Suprapubic skin (tissue), 4 donors: ENCODE data around the gene NR3C1. TPM values are rescaled to one million over a fixed set of nuclear protein-coding genes. Genes with fewer than 3 reads are reported as not detected.

Experiments
- DNase-seq, 2 donors: peaks; one replicate each; pipeline ENCODE4 v3.0.0-alpha.2; 2019; ENCODE audit warnings: low spot score in 2 of 2
- H3K27ac ChIP-seq: fragments of 200-600 bp; sonication (generic); one replicate; pipeline ENCODE4 v1.5.1; 2019
- H3K27me3 ChIP-seq: fragments of 200-600 bp; sonication (generic); one replicate; pipeline ENCODE4 v1.5.1; 2019
- H3K36me3 ChIP-seq: fragments of 200-600 bp; sonication (generic); one replicate; pipeline ENCODE4 v1.5.1; 2019
- H3K4me1 ChIP-seq: fragments of 200-600 bp; sonication (generic); one replicate; pipeline ENCODE4 v1.5.1; 2019
- H3K4me3 ChIP-seq: fragments of 200-600 bp; sonication (generic); one replicate; pipeline ENCODE4 v1.5.1; 2019; ENCODE audit warnings: mild to moderate bottlenecking
- H3K9me3 ChIP-seq: fragments of 200-600 bp; sonication (generic); one replicate; pipeline ENCODE4 v1.5.1; 2019
- CTCF ChIP-seq, 2 donors: fragments of 200-600 bp in 1 of 2; fragments of 450-650 bp in 1 of 2; sonication (generic) in 1 of 2; IDR thresholded peaks; one replicate each; pipeline ENCODE4 v1.5.1; 2016 to 2019; ENCODE audit warnings: antibody characterized with exemption in 2 of 2, mild to moderate bottlenecking in 1 of 2, moderate library complexity in 1 of 2
- EP300 ChIP-seq: sonication (generic); formaldehyde crosslinking; IDR thresholded peaks from one replicate; pipeline ENCODE4 v1.6.1; 2017; ENCODE audit warnings: antibody characterized with exemption
- POLR2A ChIP-seq, 2 donors: fragments of 450-650 bp; IDR thresholded peaks; one replicate each; pipeline ENCODE4 v1.6.1; 2017; ENCODE audit warnings: antibody characterized with exemption in 2 of 2, mild to moderate bottlenecking in 2 of 2, moderate library complexity in 2 of 2
- POLR2AphosphoS5 ChIP-seq, 3 donors: sonication (generic); formaldehyde crosslinking; IDR thresholded peaks; one replicate each; pipeline ENCODE4 v1.6.1; 2017; ENCODE audit warnings: antibody characterized with exemption in 3 of 3
- WGBS: methylation state at CpG from one replicate; pipeline ENCODE4 v1.1.5; 2018; 5-methylcytosine and 5-hydroxymethylcytosine counted together
- total RNA-seq, 4 donors: library from RNA; depleted of rRNA; stranded (reverse); fragments of >200 nt; gene quantifications; one replicate each; pipeline ENCODE4 v1.1.0, GENCODE V29; 2016

Gene NR3C1
- total RNA-seq, 4 donors from 2014 or later = 50.4 to 68.8 (median 56.5) TPM

- H3K9me3 ChIP-seq = no peaks in the 10 kb centered on the region
- WGBS = 74% methylated on average over 3 of the region's 3 CpGs
- TF ChIP-seq POLR2A (IDR thresholded peaks at IDR 0.05) = no peak
- TF ChIP-seq EP300 = no peak
- no peak for TF ChIP-seq POLR2AphosphoS5 (IDR thresholded peaks at IDR 0.05)
- TF ChIP-seq CTCF (IDR thresholded peaks at IDR 0.05) = no peak
- peaks cover 20% of the 10 kb centered on the region for H3K36me3 ChIP-seq
- H3K27ac ChIP-seq = no peak overlapping the region
- H3K4me3 ChIP-seq = no peak overlapping the region
- no peak for DNase-seq
- H3K4me1 ChIP-seq = peaks cover 37% of the 10 kb centered on the region
- no peaks in the 10 kb centered on the region for H3K27me3 ChIP-seq
These were observed 88.3 kb downstream of the NR3C1 start for GRCh38 chr5:143315214-143315613.

DNA sequence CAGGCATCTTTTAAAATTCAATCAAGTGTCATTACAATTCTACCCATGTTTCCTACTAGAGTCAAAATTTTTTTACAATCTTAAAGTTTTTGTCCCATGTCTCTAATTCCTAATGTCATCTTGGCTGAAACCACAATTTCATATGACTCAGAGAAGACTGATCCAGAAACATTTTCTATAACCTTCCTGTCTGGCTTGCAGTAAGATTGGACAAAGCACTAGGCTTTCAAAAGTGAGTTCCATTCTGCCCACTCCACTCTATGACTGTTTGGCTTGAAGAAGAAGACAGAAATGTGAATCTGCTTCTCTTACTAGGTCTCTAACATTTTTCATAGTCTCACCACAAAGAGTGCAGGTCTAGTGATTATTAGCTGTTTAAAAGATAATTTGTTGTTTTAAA is 88.8 kb downstream of the NR3C1 start:
- peaks cover 37% of the 10 kb centered on the region for H3K4me1 ChIP-seq
- no peaks in the 10 kb centered on the region for H3K27me3 ChIP-seq
- no peak for DNase-seq
- H3K9me3 ChIP-seq = no peaks in the 10 kb centered on the region
- no peak overlapping the region for H3K27ac ChIP-seq
- H3K36me3 ChIP-seq = peaks cover 25% of the 10 kb centered on the region
- H3K4me3 ChIP-seq = no peak overlapping the region
- TF ChIP-seq POLR2AphosphoS5 (IDR thresholded peaks at IDR 0.05) (no peak), EP300 (no peak), POLR2A (IDR thresholded peaks at IDR 0.05) (no peak), CTCF (IDR thresholded peaks at IDR 0.05) (no peak)

DNA sequence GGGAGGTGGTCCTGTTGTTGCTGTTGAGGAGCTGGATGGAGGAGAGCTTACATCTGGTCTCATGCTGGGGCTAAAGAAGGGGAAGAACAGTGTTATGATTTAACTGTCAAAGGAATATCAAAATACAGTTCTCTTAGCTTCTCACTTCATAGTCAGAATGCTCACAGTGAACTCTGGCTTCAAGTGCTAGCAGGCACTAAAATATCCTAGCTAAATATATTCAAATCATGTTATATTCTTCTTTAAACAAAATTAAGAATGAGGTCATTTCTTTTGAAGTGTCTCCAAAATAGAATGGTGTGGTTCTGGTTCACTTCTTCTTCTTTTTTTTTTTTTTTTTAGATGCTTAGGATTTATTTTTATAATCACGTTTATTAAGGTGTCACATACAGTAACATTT is 89.4 kb downstream of the NR3C1 start:
- no peak for DNase-seq
- no peaks in the 10 kb centered on the region for H3K9me3 ChIP-seq
- H3K4me1 ChIP-seq = peaks cover 37% of the 10 kb centered on the region
- peaks cover 31% of the 10 kb centered on the region for H3K36me3 ChIP-seq
- no peak overlapping the region for H3K4me3 ChIP-seq
- no peak overlapping the region for H3K27ac ChIP-seq
- no peaks in the 10 kb centered on the region for H3K27me3 ChIP-seq
- WGBS = 25% methylated on average over 1 of the region's 1 CpG
- TF ChIP-seq EP300 (no peak), POLR2A (IDR thresholded peaks at IDR 0.05) (no peak), POLR2AphosphoS5 (IDR thresholded peaks at IDR 0.05) (no peak), CTCF (IDR thresholded peaks at IDR 0.05) (no peak)

DNA sequence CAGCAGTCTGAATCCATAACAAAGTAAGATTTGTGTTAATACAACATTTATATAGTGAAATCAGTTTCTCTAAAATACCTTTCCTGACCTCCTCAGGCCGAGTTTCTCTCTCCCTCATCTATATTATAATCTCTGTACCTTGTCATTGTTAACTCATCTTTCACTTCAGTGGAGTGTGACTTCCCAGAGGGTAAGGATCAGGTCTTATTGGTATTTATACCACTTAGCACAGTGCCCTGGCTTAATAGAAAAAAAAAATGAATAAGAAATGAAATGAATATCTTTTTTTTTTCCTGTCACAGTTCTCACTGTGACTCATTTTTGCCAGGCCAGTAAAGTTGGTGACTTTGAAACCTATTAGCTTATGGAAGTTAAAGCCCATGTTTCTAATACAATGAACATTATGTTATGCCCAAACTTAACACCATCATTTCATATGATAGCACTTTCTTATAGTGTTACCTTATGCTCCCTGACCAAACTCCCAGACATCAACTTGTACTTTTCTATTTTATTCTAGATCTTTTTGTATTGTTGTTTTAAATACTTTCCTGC is 90.1 kb downstream of the NR3C1 start:
- WGBS = 67% methylated on average over 1 of the region's 1 CpG
- Histone ChIP-seq H3K9me3 (no peaks in the 10 kb centered on the region), H3K4me3 (no peak overlapping the region), H3K36me3 (peaks cover 38% of the 10 kb centered on the region), H3K4me1 (peaks cover 37% of the 10 kb centered on the region), H3K27me3 (no peaks in the 10 kb centered on the region), H3K27ac (no peak overlapping the region)
- TF ChIP-seq CTCF (IDR thresholded peaks at IDR 0.05) = no peak
- no peak for TF ChIP-seq POLR2A (IDR thresholded peaks at IDR 0.05)
- no peak for TF ChIP-seq EP300
- no peak for TF ChIP-seq POLR2AphosphoS5 (IDR thresholded peaks at IDR 0.05)
- DNase-seq = no peak

GRCh38 chr5:143312822-143313221 is 90.7 kb downstream of the NR3C1 start:
- no peaks in the 10 kb centered on the region for H3K9me3 ChIP-seq
- H3K27me3 ChIP-seq = no peaks in the 10 kb centered on the region
- H3K4me3 ChIP-seq = no peak overlapping the region
- peaks cover 43% of the 10 kb centered on the region for H3K36me3 ChIP-seq
- H3K27ac ChIP-seq = no peak overlapping the region
- DNase-seq = no peak
- 95% methylated on average over 2 of the region's 2 CpGs for WGBS
- TF ChIP-seq EP300 (no peak), CTCF (IDR thresholded peaks at IDR 0.05) (no peak), POLR2A (IDR thresholded peaks at IDR 0.05) (no peak), POLR2AphosphoS5 (IDR thresholded peaks at IDR 0.05) (no peak)
- H3K4me1 ChIP-seq = peaks cover 36% of the 10 kb centered on the region
